AG04450 (cell line): ENCODE measurements around the gene VPREB3. TPM values are rescaled to one million over a fixed set of nuclear protein-coding genes. Genes with fewer than 3 reads are reported as not detected.

Source experiments
- CTCF ChIA-PET: fragments of 300-600, 350-600 bp; formaldehyde crosslinking; extraction: SDS; loops from one replicate; lab custom pipeline; 2022; ENCODE audit warnings: antibody characterized with exemption, inconsistent platforms; lab: Charles Lee
- POLR2A ChIA-PET: fragments of 350-600 bp; formaldehyde crosslinking; extraction: SDS; loops from one replicate; lab custom pipeline; 2021; ENCODE audit warnings: antibody characterized with exemption, inconsistent platforms; lab: Yijun Ruan, JAX
- DNase-seq: peaks from one replicate; pipeline ENCODE4 v3.0.0-alpha.2; 2011; ENCODE audit warnings: low read depth, low spot score
- H3K27ac ChIP-seq: one replicate; pipeline ENCODE4 v1.5.1; 2012; ENCODE audit warnings: low read depth, low read length, control low read depth
- H3K27me3 ChIP-seq: one replicate; pipeline ENCODE4 v1.6.0; 2012; ENCODE audit warnings: low read length; ENCODE audit not compliant: control insufficient read depth, insufficient read depth
- H3K4me3 ChIP-seq: 2 replicates; pipeline ENCODE4 v1.5.1; 2011; ENCODE audit warnings: mild to moderate bottlenecking, low read depth, low read length, control low read depth
- H3K9me3 ChIP-seq: 2 replicates; pipeline ENCODE4 v1.5.1; 2012; ENCODE audit warnings: low read length; ENCODE audit not compliant: control insufficient read depth, insufficient read depth
- CTCF ChIP-seq: IDR thresholded peaks from 2 replicates; pipeline ENCODE4 v1.5.1; 2011; ENCODE audit warnings: low read depth, low read length, control low read depth, inconsistent platforms
- polyA plus RNA-seq: library from polyadenylated mRNA; depleted of rRNA; stranded (reverse); fragments of >200 nt; gene quantifications from 2 replicates; pipeline ENCODE4 v1.2.3, GENCODE V29; 2011

Gene VPREB3
- polyA plus RNA-seq, 1 experiment = not detected

GRCh38 chr22:23790819-23791737 is 36.9 kb upstream of the VPREB3 start:
- no peak for TF ChIP-seq CTCF
- no peak for DNase-seq
- no peaks in the 10 kb centered on the region for H3K9me3 ChIP-seq
- ChIA-PET CTCF (no interaction called here), POLR2A (no interaction called here)
- no peak overlapping the region for H3K4me3 ChIP-seq
- no peaks in the 10 kb centered on the region for H3K27me3 ChIP-seq
- H3K27ac ChIP-seq = peak overlapping the region; percentile 61

- Histone ChIP-seq H3K27ac (no peak overlapping the region), H3K27me3 (no peaks in the 10 kb centered on the region), H3K9me3 (no peaks in the 10 kb centered on the region), H3K4me3 (no peak overlapping the region)
- ChIA-PET POLR2A (no interaction called here), CTCF (interaction anchor here (0.6 to 1.5 kb wide), 3 partner anchors 20 to 68 kb away, joined by 3 to 5 read pairs (median 4); partner anchors contain the start of gene SLC2A11)
- no peak for DNase-seq
- no peak for TF ChIP-seq CTCF
Measured at GRCh38 chr22:23789638-23790037, 35.4 kb upstream of the VPREB3 start.

- POLR2A ChIA-PET = no interaction called here
Measured at GRCh38 chr22:23789121-23789520, 34.9 kb upstream of the VPREB3 start.

GRCh38 chr22:23787910-23788309 is 33.7 kb upstream of the VPREB3 start:
- ChIA-PET CTCF (interaction anchor here (0.6 to 3.6 kb wide), 2 partner anchors 17 to 62 kb away, joined by 3 to 14 read pairs; no protein-coding TSS in a partner anchor), POLR2A (no interaction called here)
- Histone ChIP-seq H3K27me3 (no peaks in the 10 kb centered on the region), H3K9me3 (no peaks in the 10 kb centered on the region), H3K27ac (no peak overlapping the region), H3K4me3 (peak overlapping the region; percentile 88)
- DNase-seq = no peak
- no peak for TF ChIP-seq CTCF

More at GRCh38 chr22:23789121-23789520, 34.9 kb upstream of the VPREB3 start:
- Histone ChIP-seq H3K4me3 (no peak overlapping the region), H3K27ac (no peak overlapping the region), H3K27me3 (no peaks in the 10 kb centered on the region), H3K9me3 (no peaks in the 10 kb centered on the region)
- no peak for TF ChIP-seq CTCF
- no peak for DNase-seq
- CTCF ChIA-PET = interaction anchor here (0.6 to 1.5 kb wide), 3 partner anchors 20 to 68 kb away, joined by 3 to 5 read pairs (median 4); partner anchors contain the start of gene SLC2A11

- POLR2A ChIA-PET = interaction anchor here (1.0 kb wide), 1 partner anchor 10 kb away, joined by 5 read pairs; no protein-coding TSS in a partner anchor
- no peak for TF ChIP-seq CTCF
- no peaks in the 10 kb centered on the region for H3K9me3 ChIP-seq
- CTCF ChIA-PET = interaction anchor here (3.6 kb wide), 1 partner anchor 16 kb away, joined by 14 read pairs; no protein-coding TSS in a partner anchor
- DNase-seq = no peak
- no peaks in the 10 kb centered on the region for H3K27me3 ChIP-seq
- peak overlapping the region; percentile 88 for H3K4me3 ChIP-seq
- H3K27ac ChIP-seq = peak overlapping the region; percentile 31
Measured at GRCh38 chr22:23787600-23787896, 33.3 kb upstream of the VPREB3 start.
